Transverse colon (tissue), 3 donors: Measurements from ENCODE around the gene PTCSC3.

Experiments used
- CTCF ChIP-seq, 5 experiments: fragments of 200-600 bp in 3 of 5; fragments of 450-650 bp in 2 of 5; sonication (generic) in 3 of 5; IDR thresholded peaks; 1 replicate in 2 of 5; 2 replicates in 3 of 5; pipeline ENCODE4 v1.5.1; 2016 to 2017; ENCODE audit warnings: antibody characterized with exemption in 5 of 5, inconsistent platforms in 3 of 5, mild to moderate bottlenecking in 2 of 5, moderate library complexity in 1 of 5
- EP300 ChIP-seq: sonication (generic); formaldehyde crosslinking; IDR thresholded peaks from one replicate; pipeline ENCODE4 v1.6.1; 2017; ENCODE audit warnings: antibody characterized with exemption, low read depth
- POLR2A ChIP-seq: fragments of 450-650 bp; IDR thresholded peaks from one replicate; pipeline ENCODE4 v1.6.1; 2016; ENCODE audit warnings: antibody characterized with exemption, mild to moderate bottlenecking, moderate library complexity

DNA sequence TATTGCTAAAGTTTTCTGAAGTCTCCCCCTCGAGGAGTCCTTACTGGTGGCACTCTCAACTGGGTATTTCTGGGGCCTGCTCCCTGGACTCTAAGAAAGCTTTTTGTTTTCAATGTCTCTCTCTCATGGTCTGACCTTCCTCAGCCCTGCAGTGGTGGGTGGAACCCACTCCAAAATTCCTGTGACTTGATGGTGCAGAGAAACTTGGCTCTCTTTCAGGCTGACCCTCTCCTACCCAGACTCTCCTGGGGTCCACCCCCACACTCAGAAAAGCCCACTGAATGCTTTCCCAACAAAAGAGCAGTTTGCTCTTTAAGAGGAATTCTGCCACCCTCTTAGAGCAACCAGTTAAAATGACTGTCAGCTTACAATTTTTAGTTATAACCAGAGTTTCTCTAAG is 967 bp upstream of the PTCSC3 start:
- TF ChIP-seq CTCF (IDR thresholded peaks at IDR 0.05) = no peak
- TF ChIP-seq POLR2A = no peak
- TF ChIP-seq EP300 = no peak
